Stimulated activated CD8-positive, alpha-beta memory T cell treated with anti-CD3 and anti-CD28 coated beads, Interleukin-15, amount 100 ng/mL, for 4 hours (primary cell): ENCODE data around the gene CNP.
"Not testable (repeated sequence)": the region's sequence is repeated elsewhere in the genome, so short reads cannot be mapped to it uniquely, and the experiment has no call there.

Source experiments
- DNase-seq, 2 donors: peaks; one replicate each; pipeline ENCODE4 v3.0.0-alpha.2; 2020; ENCODE audit warnings: low read depth in 2 of 2

Gene CNP

GRCh38 chr17:41966463-41967140, at the start of gene CNP:
TSS of gene CNP (plus strand) at chr17:41966795. CDS start at chr17:41966885, 90 bp downstream.
- peak; percentile 79 to 81 for DNase-seq

- no peak for DNase-seq
Measured at GRCh38 chr17:41917192-41917591, 49.4 kb upstream of the CNP start.

- peak in 1 of 2 donors; percentile 8 for DNase-seq
Measured at GRCh38 chr17:41917679-41918313, 48.8 kb upstream of the CNP start.

GRCh38 chr17:41918314-41919164, 48.1 kb upstream of the CNP start, which contains the start of gene ACLY:
TSS of gene ACLY (minus strand) at chr17:41918951. CDS start at chr17:41913873, 5,078 bp downstream.
- peak; percentile 89 to 92 for DNase-seq

GRCh38 chr17:41919165-41919817, 47.3 kb upstream of the CNP start:
- no peak for DNase-seq

GRCh38 chr17:41919840-41920579, 46.6 kb upstream of the CNP start:
- DNase-seq = no peak

GRCh38 chr17:41920580-41920955, 46.0 kb upstream of the CNP start:
- DNase-seq = no peak

GRCh38 chr17:41925991-41926590, 40.5 kb upstream of the CNP start:
- DNase-seq = no peak

- no peak for DNase-seq
Measured at GRCh38 chr17:41928693-41929251, 37.8 kb upstream of the CNP start.

- DNase-seq = peak; percentile 89 to 91
Measured at GRCh38 chr17:41930009-41930832, 36.4 kb upstream of the CNP start, which contains the start of gene ODAD4. TSS of gene ODAD4 (plus strand) at chr17:41930617. CDS start at chr17:41930724, 107 bp downstream.

- not testable (repeated sequence) for DNase-seq
Measured at GRCh38 chr17:41930833-41931156, 35.8 kb upstream of the CNP start.

GRCh38 chr17:41931715-41932114, 34.9 kb upstream of the CNP start:
- DNase-seq = not testable (repeated sequence)

- DNase-seq = no peak
Measured at GRCh38 chr17:41932816-41933389, 33.7 kb upstream of the CNP start.

- DNase-seq = no peak
Measured at GRCh38 chr17:41935641-41936040, 31.0 kb upstream of the CNP start.

GRCh38 chr17:41937970-41938954, 28.3 kb upstream of the CNP start:
- DNase-seq = no peak

- no peak for DNase-seq
Measured at GRCh38 chr17:41939044-41939692, 27.4 kb upstream of the CNP start.

GRCh38 chr17:41939693-41940090, 26.9 kb upstream of the CNP start:
- DNase-seq = no peak
